ENCODE measurements around the gene KCNMB3.
"Not testable (repeated sequence)": the region's sequence is repeated elsewhere in the genome, so short reads cannot be mapped to it uniquely, and the experiment has no call there.

Gene KCNMB3

DNA sequence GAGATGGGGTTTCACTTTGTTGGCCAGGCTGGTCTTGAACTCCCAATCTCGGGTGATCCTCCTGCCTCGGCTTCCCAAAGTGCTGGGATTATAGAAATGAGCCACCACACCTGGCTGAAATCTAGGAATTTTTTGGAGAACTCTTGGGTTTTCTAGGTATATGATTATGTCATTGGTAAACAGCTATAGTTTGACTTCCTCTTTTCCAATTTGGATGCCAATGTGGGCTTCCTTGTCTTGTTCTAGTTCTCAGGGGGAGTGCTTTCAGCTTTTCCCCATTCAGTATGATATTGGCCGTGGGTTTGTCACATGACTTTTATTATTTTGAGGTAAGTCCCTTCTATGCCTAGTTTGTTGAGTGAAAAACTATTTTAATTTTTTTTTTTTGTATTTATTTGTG lies 17.9 kb downstream of the KCNMB3 start:
- H3K4me1 ChIP-seq (ENCODE audit: insufficient read depth, insufficient read length) = no peaks in the 10 kb centered on the region
- no peak overlapping the region for H3K9ac ChIP-seq (ENCODE audit: insufficient read length, low read depth)
- no peak overlapping the region for H3K4me3 ChIP-seq (ENCODE audit: insufficient read length, low read depth)
- H3K9me3 ChIP-seq (ENCODE audit: insufficient read depth, low read length) = no peaks in the 10 kb centered on the region
- TF ChIP-seq ZNF274 (IDR thresholded peaks at IDR 0.05; ENCODE audit: low read depth, low read length) = no peak
- TF ChIP-seq SUZ12 (IDR thresholded peaks at IDR 0.05; ENCODE audit: extremely low read depth, insufficient read depth, insufficient read length) = no peak
- TF ChIP-seq YY1 (IDR thresholded peaks at IDR 0.05; ENCODE audit: insufficient read depth, insufficient read length) = no peak
- no peaks in the 10 kb centered on the region for H3K27me3 ChIP-seq (ENCODE audit: insufficient read depth, insufficient read length)
- H3K36me3 ChIP-seq (ENCODE audit: insufficient read depth, insufficient read length, low read length) = peaks cover 19% of the 10 kb centered on the region
- no peak for DNase-seq (ENCODE audit: low read depth, low spot score)

DNA sequence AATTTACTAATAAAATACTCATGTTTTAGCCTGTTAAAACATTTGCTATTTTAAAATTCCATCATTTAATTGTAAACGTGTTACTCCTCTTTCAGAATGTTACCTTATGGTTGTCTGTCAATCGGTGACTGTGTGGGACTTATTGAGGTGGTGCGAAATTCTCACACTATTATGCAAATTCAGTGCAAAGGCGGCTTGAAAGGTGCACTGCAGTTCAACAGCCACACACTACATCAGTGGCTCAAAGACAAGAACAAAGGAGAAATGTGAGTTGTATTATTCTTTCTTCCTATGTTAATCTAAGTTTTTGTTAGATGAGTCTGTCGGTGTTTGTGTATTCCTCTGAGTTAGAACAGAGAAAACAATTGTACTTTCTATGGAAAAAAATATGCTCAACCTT lies 21.7 kb downstream of the KCNMB3 start:
- Histone ChIP-seq H3K36me3 (ENCODE audit: insufficient read depth, insufficient read length, low read length) (peaks cover 22% of the 10 kb centered on the region), H3K9ac (ENCODE audit: insufficient read length, low read depth) (no peak overlapping the region), H3K4me3 (ENCODE audit: insufficient read length, low read depth) (no peak overlapping the region), H3K27me3 (ENCODE audit: insufficient read depth, insufficient read length) (no peaks in the 10 kb centered on the region), H3K9me3 (ENCODE audit: insufficient read depth, low read length) (no peaks in the 10 kb centered on the region), H3K4me1 (ENCODE audit: insufficient read depth, insufficient read length) (no peaks in the 10 kb centered on the region)
- no peak for DNase-seq (ENCODE audit: low read depth, low spot score)
- TF ChIP-seq ZNF274 (IDR thresholded peaks at IDR 0.05; ENCODE audit: low read depth, low read length) (no peak), SUZ12 (IDR thresholded peaks at IDR 0.05; ENCODE audit: extremely low read depth, insufficient read depth, insufficient read length) (no peak), YY1 (IDR thresholded peaks at IDR 0.05; ENCODE audit: insufficient read depth, insufficient read length) (no peak)

DNA sequence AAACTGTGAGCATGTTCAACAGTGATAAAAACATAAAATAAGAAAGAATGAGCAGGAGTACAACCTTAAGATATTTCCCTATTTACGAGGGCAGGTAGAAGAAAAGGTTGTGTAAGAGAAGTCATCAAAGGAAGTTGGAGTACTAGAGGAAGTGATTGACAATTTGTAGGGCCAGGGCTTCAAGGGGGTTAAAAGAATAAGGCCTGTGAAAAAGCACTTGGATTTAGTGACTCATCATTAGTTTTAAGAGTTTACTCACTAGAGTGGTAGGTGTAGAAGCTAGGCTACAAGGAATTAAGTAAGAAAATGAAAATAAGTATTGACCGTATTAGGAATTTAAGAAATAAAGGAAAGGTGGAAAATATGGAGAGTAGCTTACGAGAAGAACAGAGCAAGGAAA lies 23.6 kb downstream of the KCNMB3 start:
- Histone ChIP-seq H3K4me3 (ENCODE audit: insufficient read length, low read depth) (no peak overlapping the region), H3K4me1 (ENCODE audit: insufficient read depth, insufficient read length) (no peaks in the 10 kb centered on the region), H3K36me3 (ENCODE audit: insufficient read depth, insufficient read length, low read length) (peaks cover 23% of the 10 kb centered on the region), H3K27me3 (ENCODE audit: insufficient read depth, insufficient read length) (no peaks in the 10 kb centered on the region), H3K9ac (ENCODE audit: insufficient read length, low read depth) (no peak overlapping the region), H3K9me3 (ENCODE audit: insufficient read depth, low read length) (no peaks in the 10 kb centered on the region)
- DNase-seq (ENCODE audit: low read depth, low spot score) = no peak
- TF ChIP-seq SUZ12 (IDR thresholded peaks at IDR 0.05; ENCODE audit: extremely low read depth, insufficient read depth, insufficient read length) = no peak
- no peak for TF ChIP-seq YY1 (IDR thresholded peaks at IDR 0.05; ENCODE audit: insufficient read depth, insufficient read length)
- TF ChIP-seq ZNF274 (IDR thresholded peaks at IDR 0.05; ENCODE audit: low read depth, low read length) = no peak

GRCh38 chr3:179224584-179224983 lies 26.3 kb downstream of the KCNMB3 start:
- no peak for TF ChIP-seq YY1 (IDR thresholded peaks at IDR 0.05; ENCODE audit: insufficient read depth, insufficient read length)
- TF ChIP-seq ZNF274 (IDR thresholded peaks at IDR 0.05; ENCODE audit: low read depth, low read length) = no peak
- TF ChIP-seq SUZ12 (IDR thresholded peaks at IDR 0.05; ENCODE audit: extremely low read depth, insufficient read depth, insufficient read length) = no peak
- no peak overlapping the region for H3K4me3 ChIP-seq (ENCODE audit: insufficient read length, low read depth)
- no peak overlapping the region for H3K9ac ChIP-seq (ENCODE audit: insufficient read length, low read depth)
- H3K27me3 ChIP-seq (ENCODE audit: insufficient read depth, insufficient read length) = no peaks in the 10 kb centered on the region
- DNase-seq (ENCODE audit: low read depth, low spot score) = no peak
- H3K4me1 ChIP-seq (ENCODE audit: insufficient read depth, insufficient read length) = no peaks in the 10 kb centered on the region
- peaks cover 19% of the 10 kb centered on the region for H3K36me3 ChIP-seq (ENCODE audit: insufficient read depth, insufficient read length, low read length)
- H3K9me3 ChIP-seq (ENCODE audit: insufficient read depth, low read length) = no peaks in the 10 kb centered on the region

GRCh38 chr3:179223548-179223947 lies 27.4 kb downstream of the KCNMB3 start:
- Histone ChIP-seq H3K4me3 (ENCODE audit: insufficient read length, low read depth) (no peak overlapping the region), H3K4me1 (ENCODE audit: insufficient read depth, insufficient read length) (no peaks in the 10 kb centered on the region), H3K9ac (ENCODE audit: insufficient read length, low read depth) (no peak overlapping the region), H3K36me3 (ENCODE audit: insufficient read depth, insufficient read length, low read length) (peaks cover 15% of the 10 kb centered on the region), H3K9me3 (ENCODE audit: insufficient read depth, low read length) (no peaks in the 10 kb centered on the region), H3K27me3 (ENCODE audit: insufficient read depth, insufficient read length) (no peaks in the 10 kb centered on the region)
- TF ChIP-seq YY1 (IDR thresholded peaks at IDR 0.05; ENCODE audit: insufficient read depth, insufficient read length) (no peak), SUZ12 (IDR thresholded peaks at IDR 0.05; ENCODE audit: extremely low read depth, insufficient read depth, insufficient read length) (no peak), ZNF274 (IDR thresholded peaks at IDR 0.05; ENCODE audit: low read depth, low read length) (no peak)
- no peak for DNase-seq (ENCODE audit: low read depth, low spot score)

- H3K9ac ChIP-seq (ENCODE audit: insufficient read length, low read depth); H3K36me3 ChIP-seq (ENCODE audit: insufficient read depth, insufficient read length, low read length); H3K9me3 ChIP-seq (ENCODE audit: insufficient read depth, low read length); H3K4me3 ChIP-seq (ENCODE audit: insufficient read length, low read depth); H3K27me3 ChIP-seq (ENCODE audit: insufficient read depth, insufficient read length); H3K4me1 ChIP-seq (ENCODE audit: insufficient read depth, insufficient read length); DNase-seq (ENCODE audit: low read depth, low spot score): not testable (repeated sequence)
Measured at GRCh38 chr3:179218213-179218612, 32.7 kb downstream of the KCNMB3 start.

- not testable (repeated sequence) for DNase-seq (ENCODE audit: low read depth, low spot score)
Measured at GRCh38 chr3:179215550-179215949, 35.4 kb downstream of the KCNMB3 start.

GRCh38 chr3:179200790-179201189 lies 50.1 kb downstream of the KCNMB3 start:
- Histone ChIP-seq H3K4me1 (ENCODE audit: insufficient read depth, insufficient read length) (no peaks in the 10 kb centered on the region), H3K9me3 (ENCODE audit: insufficient read depth, low read length) (no peaks in the 10 kb centered on the region; the same call in 1 of the 2 replicates), H3K36me3 (ENCODE audit: insufficient read depth, insufficient read length, low read length) (peaks cover 16% of the 10 kb centered on the region), H3K4me3 (ENCODE audit: insufficient read length, low read depth) (no peak overlapping the region), H3K27me3 (ENCODE audit: insufficient read depth, insufficient read length) (no peaks in the 10 kb centered on the region), H3K9ac (ENCODE audit: insufficient read length, low read depth) (no peak overlapping the region)
- TF ChIP-seq YY1 (IDR thresholded peaks at IDR 0.05; ENCODE audit: insufficient read depth, insufficient read length) = no peak
- no peak for TF ChIP-seq ZNF274 (IDR thresholded peaks at IDR 0.05; ENCODE audit: low read depth, low read length)
- TF ChIP-seq SUZ12 (IDR thresholded peaks at IDR 0.05; ENCODE audit: extremely low read depth, insufficient read depth, insufficient read length) = no peak
- no peak for DNase-seq (ENCODE audit: low read depth, low spot score)

More at GRCh38 chr3:179215550-179215949, 35.4 kb downstream of the KCNMB3 start:
- H3K36me3 ChIP-seq (ENCODE audit: insufficient read depth, insufficient read length, low read length); H3K9me3 ChIP-seq (ENCODE audit: insufficient read depth, low read length); H3K9ac ChIP-seq (ENCODE audit: insufficient read length, low read depth); H3K27me3 ChIP-seq (ENCODE audit: insufficient read depth, insufficient read length); H3K4me1 ChIP-seq (ENCODE audit: insufficient read depth, insufficient read length); H3K4me3 ChIP-seq (ENCODE audit: insufficient read length, low read depth): not testable (repeated sequence)

Data from NT2/D1 (cell line).